Kidney (tissue), 2 donors: Measurements from ENCODE around the gene PARD6A. TPM values are rescaled to one million over a fixed set of nuclear protein-coding genes. Genes with fewer than 3 reads are reported as not detected.

Experiments used
- polyA plus RNA-seq: library from polyadenylated mRNA; stranded (reverse); fragments of 350-450 nt; fragmentation: Illumina TruSeq; extraction: RNeasy Lipid Tissue Mini Kit (QIAGEN cat#74804); gene quantifications from one replicate; pipeline ENCODE4 v1.2.3, GENCODE V29; 2014; ENCODE audit warnings: low read depth, low replicate concordance; ENCODE audit not compliant: insufficient read depth
- total RNA-seq: library from RNA; stranded (reverse); fragmentation: NEBNext Ultra II Directional; extraction: Animal tissue kit (Norgen Biotek cat#: 25700); gene quantifications from one replicate; pipeline ENCODE4 v1.2.1, GENCODE V29; 2021
- donor health status: DM: yes; HTN: yes; CAD: no.

Gene PARD6A
- total and polyA plus RNA-seq, 2 donors from 2014 or later: 6.1 to 17.1 TPM

Other genes with a start within 250 kb of the PARD6A start
- gene ZDHHC1, start 244.5 kb upstream of the PARD6A start, total RNA-seq: 23.6 TPM
- 14.6 TPM for gene ZDHHC1, start 244.5 kb upstream of the PARD6A start, polyA plus RNA-seq
- gene HSD11B2, start 229.8 kb upstream of the PARD6A start, total RNA-seq: 139 TPM
- gene HSD11B2, start 229.8 kb upstream of the PARD6A start, polyA plus RNA-seq: 1,022 TPM
- 100 TPM for gene ATP6V0D1, start 179.8 kb upstream of the PARD6A start, total RNA-seq
- 208 TPM for gene ATP6V0D1, start 179.8 kb upstream of the PARD6A start, polyA plus RNA-seq
- not detected for gene AGRP, start 177.4 kb upstream of the PARD6A start, total RNA-seq
- 2.7 TPM for gene AGRP, start 177.4 kb upstream of the PARD6A start, polyA plus RNA-seq
- gene RIPOR1, start 132.1 kb upstream of the PARD6A start, total RNA-seq: 116 TPM
- gene RIPOR1, start 132.1 kb upstream of the PARD6A start, polyA plus RNA-seq: 60.9 TPM
- gene CTCF, start 98.4 kb upstream of the PARD6A start, total RNA-seq: 42.6 TPM
- gene CTCF, start 98.4 kb upstream of the PARD6A start, polyA plus RNA-seq: 20.4 TPM
- gene CARMIL2, start 15.8 kb upstream of the PARD6A start, total RNA-seq: 7.1 TPM
- 0.30 TPM for gene CARMIL2, start 15.8 kb upstream of the PARD6A start, polyA plus RNA-seq
- 15.2 TPM for gene ACD, start 700 bp upstream of the PARD6A start, total RNA-seq
- 20.0 TPM for gene ACD, start 700 bp upstream of the PARD6A start, polyA plus RNA-seq
- 30.2 TPM for gene ENKD1, start 5.8 kb downstream of the PARD6A start, total RNA-seq
- gene ENKD1, start 5.8 kb downstream of the PARD6A start, polyA plus RNA-seq: 38.3 TPM
- gene C16orf86, start 5.9 kb downstream of the PARD6A start, total RNA-seq: 6.6 TPM
- gene C16orf86, start 5.9 kb downstream of the PARD6A start, polyA plus RNA-seq: 11.2 TPM
- gene GFOD2, start 58.4 kb downstream of the PARD6A start, total RNA-seq: 24.5 TPM
- gene GFOD2, start 58.4 kb downstream of the PARD6A start, polyA plus RNA-seq: 14.5 TPM
- 22.3 TPM for gene RANBP10, start 145.6 kb downstream of the PARD6A start, total RNA-seq
- gene RANBP10, start 145.6 kb downstream of the PARD6A start, polyA plus RNA-seq: 7.0 TPM
- gene TSNAXIP1, start 145.9 kb downstream of the PARD6A start, total RNA-seq: 3.9 TPM
- gene TSNAXIP1, start 145.9 kb downstream of the PARD6A start, polyA plus RNA-seq: 2.8 TPM
- gene THAP11, start 181.4 kb downstream of the PARD6A start, total RNA-seq: 27.0 TPM
- gene THAP11, start 181.4 kb downstream of the PARD6A start, polyA plus RNA-seq: 21.4 TPM
- 76.4 TPM for gene NUTF2, start 186.0 kb downstream of the PARD6A start, total RNA-seq
- 107 TPM for gene NUTF2, start 186.0 kb downstream of the PARD6A start, polyA plus RNA-seq
- gene CENPT, start 186.7 kb downstream of the PARD6A start, total RNA-seq: 42.5 TPM
- gene CENPT, start 186.7 kb downstream of the PARD6A start, polyA plus RNA-seq: 25.3 TPM
- gene EDC4, start 212.1 kb downstream of the PARD6A start, total RNA-seq: 56.5 TPM
- 44.7 TPM for gene EDC4, start 212.1 kb downstream of the PARD6A start, polyA plus RNA-seq
- gene NRN1L, start 223.9 kb downstream of the PARD6A start, total RNA-seq: 1.1 TPM
- gene NRN1L, start 223.9 kb downstream of the PARD6A start, polyA plus RNA-seq: 1.2 TPM
- gene PSKH1, start 232.3 kb downstream of the PARD6A start, total RNA-seq: 33.2 TPM
- gene PSKH1, start 232.3 kb downstream of the PARD6A start, polyA plus RNA-seq: 23.6 TPM